RKO (cell line): ENCODE data around the gene NT5M.

Experiments
- DNase-seq: peaks from one replicate; pipeline ENCODE4 v3.0.0-alpha.2; 2016; ENCODE audit warnings: low spot score

NT5M gene

GRCh38 chr17:17395885-17396284 lies 92.7 kb downstream of the NT5M start:
- no peak for DNase-seq
